GM19238 (cell line): ENCODE measurements around the gene MAGI2.
"Not testable (repeated sequence)": the region's sequence is repeated elsewhere in the genome, so short reads cannot be mapped to it uniquely, and the experiment has no call there.

Source experiments
- DNase-seq: peaks from one replicate; pipeline ENCODE4 v3.0.0; 2011; ENCODE audit warnings: low spot score; ENCODE audit not compliant: insufficient read length

Gene MAGI2

GRCh38 chr7:78254726-78255055 lies 1198.8 kb downstream of the MAGI2 start:
- DNase-seq = no peak

GRCh38 chr7:78253850-78254725 lies 1199.4 kb downstream of the MAGI2 start:
- DNase-seq = no peak

- DNase-seq = no peak
Observed at GRCh38 chr7:78248867-78249266, 1204.6 kb downstream of the MAGI2 start.

GRCh38 chr7:78247910-78248689 lies 1205.4 kb downstream of the MAGI2 start:
- DNase-seq = no peak

GRCh38 chr7:78240179-78240578 lies 1213.3 kb downstream of the MAGI2 start:
- DNase-seq = not testable (repeated sequence)

- no peak for DNase-seq
Observed at GRCh38 chr7:78234634-78235033, 1218.8 kb downstream of the MAGI2 start.

- no peak for DNase-seq
Observed at GRCh38 chr7:78232806-78233205, 1220.7 kb downstream of the MAGI2 start.

GRCh38 chr7:78226059-78226719 lies 1227.3 kb downstream of the MAGI2 start:
- no peak for DNase-seq

- no peak for DNase-seq
Observed at GRCh38 chr7:78225534-78225933, 1227.9 kb downstream of the MAGI2 start.

GRCh38 chr7:78224923-78225322 lies 1228.5 kb downstream of the MAGI2 start:
- DNase-seq = no peak

- DNase-seq = no peak
Observed at GRCh38 chr7:78223598-78223997, 1229.9 kb downstream of the MAGI2 start.

- DNase-seq = no peak
Observed at GRCh38 chr7:78222001-78222751, 1231.3 kb downstream of the MAGI2 start.

- DNase-seq = no peak
Observed at GRCh38 chr7:78220754-78221153, 1232.7 kb downstream of the MAGI2 start.

GRCh38 chr7:78218876-78219275 lies 1234.6 kb downstream of the MAGI2 start:
- DNase-seq = no peak

GRCh38 chr7:78218051-78218450 lies 1235.4 kb downstream of the MAGI2 start:
- no peak for DNase-seq

- DNase-seq = no peak
Observed at GRCh38 chr7:78215199-78215598, 1238.3 kb downstream of the MAGI2 start.

- DNase-seq = no peak
Observed at GRCh38 chr7:78213402-78213801, 1240.1 kb downstream of the MAGI2 start.

- no peak for DNase-seq
Observed at GRCh38 chr7:78212476-78213060, 1240.9 kb downstream of the MAGI2 start.

- no peak for DNase-seq
Observed at GRCh38 chr7:78207269-78207668, 1246.2 kb downstream of the MAGI2 start.

- DNase-seq = no peak
Observed at GRCh38 chr7:78206769-78207168, 1246.7 kb downstream of the MAGI2 start.
